Retina (tissue), 1 donor: ENCODE measurements around the gene FITM2.

Source experiments
- DNase-seq: peaks from one replicate; pipeline ENCODE4 v3.0.0-alpha.2; 2016

FITM2 gene

DNA sequence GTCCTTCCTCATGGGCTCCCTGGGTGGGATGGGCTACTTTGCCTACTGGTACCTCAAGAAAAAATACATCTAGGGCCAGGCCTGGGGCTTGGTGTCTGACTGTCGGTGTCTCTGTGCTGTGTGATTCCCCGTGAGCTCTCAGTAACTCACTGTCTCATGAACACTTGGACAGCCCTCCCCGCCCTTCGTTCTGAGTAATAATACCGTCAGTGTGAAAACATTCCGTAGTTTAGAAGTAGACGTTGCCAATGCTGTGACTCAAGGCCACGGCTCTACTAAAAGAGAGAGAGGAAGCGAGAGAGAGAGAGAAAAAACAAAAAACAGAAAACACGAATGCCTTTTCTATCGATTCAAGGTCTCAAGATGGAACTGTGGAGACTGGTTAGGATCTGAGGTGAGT is 31.8 kb downstream of the FITM2 start:
- no peak for DNase-seq

DNA sequence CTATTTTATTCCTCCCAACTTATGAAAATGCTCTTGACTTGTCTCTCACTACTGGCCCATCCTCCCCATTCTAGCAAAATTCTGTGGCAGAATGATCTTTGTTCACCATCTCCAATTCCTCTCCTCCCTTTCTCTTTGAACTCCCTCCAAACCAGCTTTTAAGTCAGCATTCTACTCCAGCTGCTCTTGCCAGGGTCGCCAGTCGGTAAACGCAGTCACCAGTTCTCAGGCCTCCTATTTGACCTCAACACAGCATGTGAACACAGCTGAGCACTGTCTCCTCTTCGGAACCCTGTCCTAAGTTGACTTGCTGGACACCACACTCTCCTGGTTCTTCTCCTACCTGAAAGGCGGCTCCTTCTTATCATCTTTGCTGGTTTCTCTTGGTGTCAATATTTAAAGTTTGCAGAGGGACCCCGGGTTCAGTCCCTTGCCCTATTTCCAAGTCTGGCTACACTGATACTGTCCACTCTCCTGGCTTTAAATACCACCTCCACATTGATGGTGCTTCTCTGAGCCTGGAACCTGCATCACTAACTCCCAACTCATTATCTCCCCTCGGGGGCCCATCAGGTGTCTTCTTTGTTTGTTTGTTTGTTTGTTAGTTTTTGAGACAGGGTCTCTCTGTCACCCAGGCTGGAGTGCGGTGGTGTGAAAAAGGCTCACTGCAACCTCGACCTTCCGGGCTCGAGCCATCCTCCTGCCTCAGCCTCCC is 36.5 kb downstream of the FITM2 start:
- no peak for DNase-seq

DNA sequence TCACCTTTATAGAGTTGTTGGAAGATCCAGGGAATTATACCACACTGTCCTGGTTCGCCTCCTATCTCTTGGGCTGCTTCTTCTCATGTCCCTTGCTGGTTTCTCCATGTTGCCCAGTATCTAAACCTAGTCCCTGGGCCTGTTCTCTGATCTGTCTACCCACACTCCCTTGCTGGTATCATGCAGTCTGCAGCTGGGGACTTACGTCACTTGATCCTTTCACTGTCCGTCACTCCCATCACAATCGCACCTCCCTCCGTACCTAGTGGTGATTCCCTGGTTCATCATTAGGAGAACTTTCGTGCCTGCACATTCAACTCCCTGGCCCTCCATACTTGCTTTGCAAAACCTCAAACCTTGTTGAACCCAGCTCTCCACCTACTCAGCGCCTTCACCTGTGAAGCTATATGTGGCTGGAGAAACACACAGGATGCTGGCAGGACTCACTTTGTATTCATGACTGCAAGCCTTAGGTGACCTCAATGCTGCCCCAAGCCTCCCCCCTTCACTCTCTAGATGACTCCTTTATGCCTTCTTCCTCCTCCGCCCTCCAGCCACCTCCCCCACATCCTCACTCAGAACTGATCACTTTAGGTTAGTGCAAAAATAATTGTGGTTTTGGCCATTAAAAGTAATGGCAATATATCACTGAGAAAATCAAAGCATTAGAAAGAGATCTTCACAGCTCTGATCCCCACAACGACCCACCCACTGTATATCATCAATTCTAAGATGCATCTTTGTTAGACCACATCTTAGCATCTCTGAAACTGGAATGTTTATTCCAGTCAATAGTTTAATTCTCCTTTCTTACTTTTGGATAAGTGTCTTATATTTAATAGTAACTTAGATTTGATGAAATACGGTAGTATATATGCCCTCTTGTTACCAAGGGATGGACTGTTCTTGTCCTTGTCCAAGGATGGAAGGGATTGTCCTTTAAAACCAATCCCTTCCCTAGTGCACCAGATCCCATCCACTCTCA is 37.5 kb downstream of the FITM2 start:
- no peak for DNase-seq

DNA sequence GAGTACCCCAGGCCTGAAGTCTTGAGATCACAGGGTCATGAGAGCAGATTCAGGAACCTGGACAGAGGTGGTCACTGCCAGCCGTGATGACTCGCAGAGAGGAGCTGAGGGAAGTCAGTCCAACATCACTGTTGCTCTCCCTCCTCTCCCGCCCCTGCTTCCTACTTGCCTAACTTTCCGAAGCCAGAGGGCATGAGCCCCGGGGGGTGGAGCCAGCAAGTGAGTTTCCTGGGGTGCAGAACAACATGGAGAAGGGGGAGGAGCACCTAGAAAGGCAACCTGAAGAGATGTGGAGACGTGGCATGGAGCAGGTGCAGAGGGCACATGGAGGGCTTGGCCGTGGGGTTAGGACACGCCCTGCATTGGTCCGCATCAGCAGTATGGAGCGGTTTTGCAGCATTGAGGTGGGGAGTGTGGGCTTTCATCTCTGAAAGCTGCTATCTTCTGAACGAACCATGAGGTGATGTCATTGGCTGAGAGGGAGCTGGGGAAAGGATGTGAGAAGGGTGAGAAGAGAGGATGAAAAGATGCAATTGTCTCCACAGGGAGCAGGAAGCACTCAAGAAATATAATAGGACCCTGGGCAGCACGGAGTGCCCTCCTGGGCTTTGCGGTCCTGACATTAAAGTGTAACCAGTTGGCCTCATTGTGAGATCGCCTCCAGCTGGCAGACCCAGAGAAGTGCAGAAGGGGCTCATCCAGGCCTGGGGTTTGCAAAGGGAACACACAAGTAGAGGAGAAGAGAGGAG is 38.9 kb downstream of the FITM2 start:
- peak; percentile 7 for DNase-seq

DNA sequence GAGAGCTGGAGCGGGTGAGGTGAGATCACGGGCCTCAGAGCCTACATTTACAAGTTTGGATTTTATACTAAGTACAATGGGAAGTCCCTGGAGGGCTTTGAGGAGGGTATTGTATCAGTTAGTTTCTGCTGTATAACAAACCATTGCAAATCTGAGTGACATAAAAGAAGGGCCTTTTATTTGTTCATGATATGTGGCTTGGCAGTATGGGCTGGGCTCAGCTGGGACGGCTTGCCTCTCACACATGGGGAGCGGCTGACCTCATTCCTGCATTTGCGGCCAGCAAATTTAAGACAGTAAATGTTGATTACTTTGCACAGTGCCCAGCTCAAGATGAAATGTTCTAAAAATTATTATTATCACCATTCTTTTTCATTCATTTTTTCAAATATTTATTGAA is 42.2 kb downstream of the FITM2 start:
- no peak for DNase-seq

DNA sequence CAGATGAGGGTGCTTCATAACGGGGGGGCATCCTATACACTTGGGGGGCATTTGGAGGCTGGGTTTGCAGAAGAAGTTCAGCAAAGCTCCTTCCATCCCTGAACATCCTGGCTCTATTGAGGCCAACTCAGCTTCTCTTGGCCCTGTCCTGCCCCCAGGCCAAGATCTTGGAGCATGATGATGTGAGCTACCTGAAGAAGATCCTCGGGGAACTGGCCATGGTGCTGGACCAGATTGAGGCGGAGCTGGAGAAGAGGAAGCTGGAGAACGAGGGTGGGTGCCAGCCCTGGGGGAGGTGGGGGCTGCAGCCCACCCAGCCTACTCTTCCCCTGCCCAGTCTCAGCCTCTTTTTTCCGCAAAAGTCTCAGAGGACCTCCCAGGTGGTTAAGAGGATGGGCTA is 46.7 kb downstream of the FITM2 start:
- no peak for DNase-seq

DNA sequence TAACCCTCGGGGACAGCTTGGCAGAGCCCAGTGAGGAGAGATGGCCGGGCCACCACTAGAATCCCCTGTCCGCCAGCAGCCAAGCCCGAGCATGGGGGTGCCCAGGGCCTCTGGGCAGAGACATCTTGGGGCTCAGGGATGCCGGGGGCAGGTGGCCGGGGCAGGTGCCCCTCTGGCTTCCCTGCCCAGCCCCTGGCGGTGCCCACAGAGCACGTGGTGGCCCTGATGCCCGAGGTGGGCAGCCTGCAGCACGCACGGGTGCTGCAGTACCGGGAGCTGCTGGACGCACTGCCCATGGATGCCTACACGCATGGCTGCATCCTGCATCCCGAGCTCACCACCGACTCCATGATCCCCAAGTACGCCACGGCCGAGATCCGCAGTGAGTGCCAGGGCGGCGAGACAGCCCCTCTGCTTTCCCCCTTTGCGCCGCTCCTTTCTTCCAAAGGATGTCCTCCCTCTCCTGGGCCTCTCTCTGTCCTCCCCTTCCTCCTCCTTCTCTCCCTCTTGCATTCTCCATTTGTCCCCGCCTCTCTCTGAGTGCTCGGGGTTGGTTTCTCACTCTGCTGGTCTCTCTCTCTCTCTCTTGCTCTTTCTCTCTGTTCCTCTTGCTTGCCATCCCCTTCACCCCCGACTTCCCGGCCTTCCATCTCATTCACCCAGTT is 52.6 kb downstream of the FITM2 start:
- no peak for DNase-seq

DNA sequence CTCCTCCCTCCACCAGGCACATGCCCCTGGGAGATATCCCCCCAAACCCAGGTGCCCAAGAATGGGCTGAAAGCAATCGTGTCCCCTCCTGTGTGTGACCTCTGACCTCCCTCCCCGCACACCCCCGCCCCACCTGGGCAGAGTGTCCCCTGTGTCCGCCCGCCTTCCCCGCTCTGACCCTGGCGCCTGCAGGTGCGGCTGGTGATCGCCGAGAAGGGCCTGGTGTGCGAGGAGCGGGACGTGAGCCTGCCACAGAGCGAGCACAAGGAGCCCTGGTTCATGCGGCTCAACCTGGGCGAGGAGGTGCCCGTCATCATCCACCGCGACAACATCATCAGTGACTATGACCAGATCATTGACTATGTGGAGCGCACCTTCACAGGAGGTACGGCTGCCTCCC is 54.0 kb downstream of the FITM2 start:
- no peak for DNase-seq

DNA sequence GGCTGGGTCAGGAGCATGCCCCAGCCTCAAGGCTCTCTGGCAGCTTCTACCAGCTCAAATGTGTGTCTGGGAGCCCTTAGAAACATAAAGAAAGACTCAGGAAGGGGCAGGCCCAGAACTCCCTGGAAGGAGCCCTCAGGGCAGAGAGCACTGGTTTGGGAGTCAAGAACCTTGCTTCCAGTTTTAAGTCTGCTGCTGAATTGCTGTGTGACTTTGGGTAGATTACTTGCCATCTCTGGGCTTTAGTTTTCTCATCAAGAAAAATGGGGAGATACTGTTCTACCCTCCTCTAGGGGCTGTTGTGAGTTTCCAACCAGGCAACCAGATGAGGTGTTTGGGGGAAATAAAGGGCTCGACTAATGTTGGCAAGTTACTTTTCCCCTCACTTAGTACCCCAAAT is 55.1 kb downstream of the FITM2 start:
- no peak for DNase-seq

DNA sequence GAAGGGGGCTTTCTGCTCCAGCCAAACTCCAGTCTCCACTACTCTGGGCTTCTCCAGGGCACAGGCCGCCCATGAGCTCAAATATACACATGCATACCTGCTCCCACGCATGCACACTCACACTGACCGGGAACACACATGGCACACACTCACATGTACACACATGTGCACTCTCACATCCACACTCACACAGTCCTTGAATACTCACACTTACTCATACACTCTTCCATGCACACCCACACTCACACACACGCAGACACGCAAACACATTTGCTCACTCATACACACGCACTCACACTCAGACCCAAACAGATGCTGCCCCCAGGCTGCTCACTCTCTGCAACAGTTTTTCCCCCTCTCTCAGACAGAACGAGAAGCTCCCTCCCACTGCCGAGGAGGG is 56.9 kb downstream of the FITM2 start:
- no peak for DNase-seq

DNA sequence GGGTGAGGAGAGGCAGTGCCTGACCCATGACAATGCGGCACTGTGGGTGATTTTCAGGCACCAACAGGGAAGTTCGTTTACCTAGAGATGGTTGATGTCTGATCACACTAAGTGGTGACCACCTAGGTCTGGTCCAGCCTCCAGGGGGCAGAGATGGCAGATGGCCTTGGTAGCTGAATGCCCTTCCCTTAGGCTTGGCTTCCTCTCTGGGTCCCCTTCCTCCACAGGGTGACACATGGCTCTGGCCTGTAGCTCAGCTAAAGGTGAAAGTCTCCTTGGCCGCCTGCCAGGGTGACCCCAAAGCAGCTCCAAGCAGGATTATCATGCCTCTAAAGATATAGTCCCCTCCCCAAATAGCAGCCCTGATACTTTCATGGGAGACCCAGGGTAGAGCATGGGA is 57.5 kb downstream of the FITM2 start:
- DNase-seq, result no peak
